HCT116 (cell line): ENCODE results near the gene PTPRQ. TPM values are rescaled to one million over a fixed set of nuclear protein-coding genes. Genes with fewer than 3 reads are reported as not detected.

ENCODE experiments used
- ATAC-seq: fragments of 200-7000 bp; cut with Tn5 transposase; 2 replicates; pipeline ENCODE4 v1.9.1; 2020; ENCODE audit warnings: mild to moderate bottlenecking, moderate library complexity
- BruUV-seq: library from RNA; stranded (reverse); fragments of 400-500 nt; replicated peaks from 2 replicates; lab custom pipeline; 2021; lab: Mats Ljungman, UMichigan
- CTCF ChIA-PET: fragments of 300-600 bp; sonication (Branson Sonifier 250); formaldehyde crosslinking; loops from one replicate; lab custom pipeline; 2021; ENCODE audit warnings: antibody characterized with exemption; lab: Charles Lee
- POLR2A ChIA-PET: fragments of 300-600, 350-600 bp; sonication (Branson Sonifier 250); formaldehyde crosslinking; loops from one replicate; lab custom pipeline; 2021; ENCODE audit warnings: antibody characterized with exemption; lab: Charles Lee
- RAD21 ChIA-PET, 2 experiments: fragments of 300-600 bp; sonication (Branson Sonifier 250); formaldehyde crosslinking; loops; one replicate each; lab custom pipeline; 2023; ENCODE audit warnings: low total read pairs in 2 of 2; ENCODE audit not compliant: uncharacterized antibody in 2 of 2, unreplicated experiment in 2 of 2, low non-redundant PET in 1 of 2; lab: Charles Lee
- DNase-seq: peaks from one replicate; pipeline ENCODE4 v3.0.0-alpha.2; 2010; ENCODE audit warnings: low read depth, low spot score
- H2AFZ ChIP-seq: fragments of 200-600 bp; shearing (Covaris generic), sonication (generic); 2 replicates; pipeline ENCODE4 v1.6.1; 2017; ENCODE audit warnings: low read depth, mixed run types, mixed read lengths, antibody characterized with exemption, low read length; ENCODE audit not compliant: poor library complexity, severe bottlenecking
- H3K27ac ChIP-seq: 2 replicates; pipeline ENCODE4 v1.5.1; 2012; ENCODE audit warnings: low read depth, low read length
- H3K27me3 ChIP-seq: fragments of 200-600 bp; sonication (generic); 2 replicates; pipeline ENCODE4 v1.6.1; 2016; ENCODE audit warnings: mixed run types, low read length, mixed read lengths; ENCODE audit not compliant: insufficient read depth
- H3K36me3 ChIP-seq, 2 experiments: fragments of 200-500 bp in 1 of 2; fragments of 200-600 bp in 1 of 2; sonication (Bioruptor generic) in 1 of 2; sonication (generic) in 1 of 2; 2 replicates each; pipeline versions ENCODE4 v1.5.1 to v1.6.1; 2014 to 2016; ENCODE audit warnings: low read length in 2 of 2, inconsistent platforms in 1 of 2, mixed read lengths in 1 of 2, mixed run types in 1 of 2; ENCODE audit not compliant: insufficient read depth in 2 of 2, control insufficient read depth in 1 of 2
- H3K4me1 ChIP-seq, 2 experiments: fragments of 200-600 bp in 1 of 2; sonication (generic) in 1 of 2; 2 replicates each; pipeline versions ENCODE4 v1.5.1 to v1.6.1; 2012 to 2017; ENCODE audit warnings: low read length in 2 of 2, inconsistent platforms in 1 of 2, mild to moderate bottlenecking in 1 of 2, mixed read lengths in 1 of 2, mixed run types in 1 of 2, moderate library complexity in 1 of 2; ENCODE audit not compliant: insufficient read depth in 2 of 2, control insufficient read depth in 1 of 2
- H3K4me2 ChIP-seq: fragments of 200-600 bp; sonication (generic); 2 replicates; pipeline ENCODE4 v1.6.1; 2017; ENCODE audit warnings: mixed run types, low read length, mixed read lengths
- H3K4me3 ChIP-seq, 2 experiments: fragments of 200-600 bp in 1 of 2; sonication (generic) in 1 of 2; replicated peaks in 1 of 2; 2 replicates each; pipeline ENCODE4 v1.5.1; 2011 to 2016; ENCODE audit warnings: low read length in 2 of 2, control low read depth in 1 of 2, low read depth in 1 of 2, mild to moderate bottlenecking in 1 of 2, mixed read lengths in 1 of 2, mixed run types in 1 of 2
- H3K79me2 ChIP-seq: fragments of 200-600 bp; sonication (generic); 2 replicates; pipeline ENCODE4 v1.6.1; 2017; ENCODE audit warnings: mild to moderate bottlenecking, mixed run types, low read length, moderate library complexity, mixed read lengths; ENCODE audit not compliant: insufficient read depth
- H3K9ac ChIP-seq: fragments of 200-600 bp; sonication (generic); 2 replicates; pipeline ENCODE4 v1.6.1; 2016; ENCODE audit warnings: low read length, mixed read lengths
- H3K9me2 ChIP-seq: fragments of 200-600 bp; sonication (generic), shearing (Covaris generic); 2 replicates; pipeline ENCODE4 v1.6.1; 2017; ENCODE audit warnings: mixed run types, mild to moderate bottlenecking, moderate library complexity; ENCODE audit not compliant: insufficient read depth
- H3K9me3 ChIP-seq, 2 experiments: fragments of 200-500 bp in 1 of 2; fragments of 200-600 bp in 1 of 2; sonication (Bioruptor generic) in 1 of 2; sonication (generic) in 1 of 2; 2 replicates each; pipeline ENCODE4 v1.6.1; 2014 to 2017; ENCODE audit warnings: low read length in 2 of 2, mixed read lengths in 2 of 2, inconsistent platforms in 1 of 2, low read depth in 1 of 2, mild to moderate bottlenecking in 1 of 2, mixed run types in 1 of 2, moderate library complexity in 1 of 2; ENCODE audit not compliant: control insufficient read depth in 1 of 2, insufficient read depth in 1 of 2
- H4K20me1 ChIP-seq: fragments of 200-600 bp; sonication (generic), shearing (Covaris generic); 2 replicates; pipeline ENCODE4 v1.6.1; 2017; ENCODE audit warnings: mixed run types, mild to moderate bottlenecking, moderate library complexity; ENCODE audit not compliant: insufficient read depth
- POLR2A ChIP-seq: IDR thresholded peaks from 2 replicates; pipeline ENCODE4 v1.7.0; 2011; ENCODE audit warnings: borderline replicate concordance; ENCODE audit not compliant: insufficient read depth, insufficient read length; ENCODE audit errors: extremely low read depth
- RAD21 ChIP-seq: IDR thresholded peaks from 2 replicates; pipeline ENCODE4 v1.6.1; 2012; ENCODE audit warnings: low read depth, mild to moderate bottlenecking
- SIN3A ChIP-seq: IDR thresholded peaks from 2 replicates; pipeline ENCODE4 v1.6.1; 2012; ENCODE audit warnings: low read depth
- TCF7L2 ChIP-seq: IDR thresholded peaks from 2 replicates; pipeline ENCODE4 v1.7.0; 2011; ENCODE audit warnings: borderline replicate concordance, inconsistent platforms; ENCODE audit not compliant: insufficient read depth, insufficient read length; ENCODE audit errors: extremely low read depth
- intact Hi-C: fragments of 100-400 bp; cut with micrococcal nuclease; formaldehyde crosslinking; loops from 2 replicates; pipeline ENCODE4 v1.10.0; 2022
- total RNA-seq: library from RNA; stranded (reverse); gene quantifications from one replicate; pipeline ENCODE4 v1.2.1, GENCODE V29; 2021; ENCODE audit not compliant: unreplicated experiment
- TF ChIP-seq, protein P1 (sequence below): IDR thresholded peaks from 2 replicates; pipeline ENCODE4 v1.6.1; 2012

Gene PTPRQ
- total RNA-seq, 1 experiment from 2014 or later = not detected

DNA sequence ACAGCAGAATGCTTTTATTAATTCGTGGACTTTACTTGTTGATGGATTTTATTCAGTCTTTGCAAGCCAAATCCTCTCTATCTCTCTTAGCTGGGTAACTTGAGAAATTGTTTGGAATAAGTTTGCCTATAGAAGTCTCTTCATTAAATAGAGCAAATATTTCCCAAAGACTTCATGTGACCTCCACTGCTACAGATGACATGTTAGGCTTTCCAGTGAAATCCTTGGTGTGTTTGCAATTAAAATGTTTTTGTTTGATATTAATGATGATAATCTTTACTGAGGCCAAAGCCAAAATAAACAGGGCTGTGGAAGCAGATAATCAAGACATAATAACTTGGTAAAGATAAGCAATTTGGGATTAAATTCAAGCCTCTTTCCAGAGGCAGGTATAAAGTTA is 267.8 kb downstream of the PTPRQ start:
- Histone ChIP-seq H3K79me2 (no peaks in the 10 kb centered on the region), H3K9me3 (no peaks in the 10 kb centered on the region), H3K4me2 (no peak overlapping the region), H3K27ac (no peak overlapping the region), H3K4me1 (no peaks in the 10 kb centered on the region), H3K27me3 (peaks cover 14% of the 10 kb centered on the region), H3K9me2 (no peaks in the 10 kb centered on the region), H4K20me1 (no peaks in the 10 kb centered on the region), H3K9ac (no peak overlapping the region), H3K4me3 (no peak overlapping the region), H2AFZ (no peak overlapping the region), H3K36me3 (no peaks in the 10 kb centered on the region)
- DNase-seq (no peak), ATAC-seq (no peak)
- BruUV-seq = no TSS peak
- intact Hi-C loops = no loop called here
- CTCF ChIA-PET = no interaction called here
- TF ChIP-seq SIN3A = no peak
- TF ChIP-seq TCF7L2 = no peak
- POLR2A ChIA-PET = no interaction called here
- RAD21 ChIA-PET = no interaction called here

- Histone ChIP-seq H3K4me3 (no peak overlapping the region), H3K9me3 (no peaks in the 10 kb centered on the region), H3K79me2 (no peaks in the 10 kb centered on the region), H3K9me2 (no peaks in the 10 kb centered on the region), H4K20me1 (no peaks in the 10 kb centered on the region), H3K36me3 (no peaks in the 10 kb centered on the region), H3K4me2 (no peak overlapping the region), H2AFZ (no peak overlapping the region), H3K9ac (no peak overlapping the region), H3K27ac (no peak overlapping the region), H3K27me3 (peaks cover 20% of the 10 kb centered on the region), H3K4me1 (no peaks in the 10 kb centered on the region)
- CTCF ChIA-PET = no interaction called here
- no TSS peak for BruUV-seq
- ATAC-seq (no peak), DNase-seq (no peak)
- POLR2A ChIA-PET = no interaction called here
- intact Hi-C loops = no loop called here
- TF ChIP-seq, protein P1, sequence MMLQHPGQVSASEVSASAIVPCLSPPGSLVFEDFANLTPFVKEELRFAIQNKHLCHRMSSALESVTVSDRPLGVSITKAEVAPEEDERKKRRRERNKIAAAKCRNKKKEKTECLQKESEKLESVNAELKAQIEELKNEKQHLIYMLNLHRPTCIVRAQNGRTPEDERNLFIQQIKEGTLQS = no peak
- TF ChIP-seq RAD21 (no peak), TCF7L2 (no peak), POLR2A (no peak)
- TF ChIP-seq, all 23 proteins: peak for 0
- RAD21 ChIA-PET = no interaction called here
Measured at GRCh38 chr12:80712866-80713265, 268.8 kb downstream of the PTPRQ start.
